NCI-H146 treated with DMSO at 0.1 percent for 48 hours (cell line): ENCODE results near the gene FOS.
A peak's percentile ranks its signal among the peaks of the same experiment; 100 is the strongest.
"Not testable (repeated sequence)": the region's sequence is repeated elsewhere in the genome, so short reads cannot be mapped to it uniquely, and the experiment has no call there.

Experiments
- DNase-seq: peaks from one replicate; lab custom pipeline; 2025; ENCODE audit not compliant: unreplicated experiment; lab: John Stamatoyannopoulos, UW

FOS gene

GRCh38 chr14:75275598-75275997 lies 3.0 kb upstream of the FOS start:
- no peak for DNase-seq

GRCh38 chr14:75277008-75277814 lies 1.4 kb upstream of the FOS start:
- peak; percentile 39 for DNase-seq

DNA sequence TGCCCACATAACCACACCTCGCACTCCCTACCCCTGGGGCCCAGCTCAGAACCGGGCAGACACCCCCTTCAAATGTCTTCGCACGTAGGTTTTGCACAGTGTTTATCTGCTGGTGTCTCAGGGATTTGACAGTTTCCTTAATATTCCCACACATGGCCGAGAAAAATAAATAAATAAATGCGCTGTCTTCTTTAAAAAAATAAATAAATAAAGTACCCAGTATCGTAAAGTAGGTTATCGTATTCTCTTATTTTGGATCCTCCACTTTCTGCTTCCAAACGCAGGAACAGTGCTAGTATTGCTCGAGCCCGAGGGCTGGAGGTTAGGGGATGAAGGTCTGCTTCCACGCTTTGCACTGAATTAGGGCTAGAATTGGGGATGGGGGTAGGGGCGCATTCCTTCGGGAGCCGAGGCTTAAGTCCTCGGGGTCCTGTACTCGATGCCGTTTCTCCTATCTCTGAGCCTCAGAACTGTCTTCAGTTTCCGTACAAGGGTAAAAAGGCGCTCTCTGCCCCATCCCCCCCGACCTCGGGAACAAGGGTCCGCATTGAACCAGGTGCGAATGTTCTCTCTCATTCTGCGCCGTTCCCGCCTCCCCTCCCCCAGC lies 710 bp upstream of the FOS start:
- no peak for DNase-seq

DNA sequence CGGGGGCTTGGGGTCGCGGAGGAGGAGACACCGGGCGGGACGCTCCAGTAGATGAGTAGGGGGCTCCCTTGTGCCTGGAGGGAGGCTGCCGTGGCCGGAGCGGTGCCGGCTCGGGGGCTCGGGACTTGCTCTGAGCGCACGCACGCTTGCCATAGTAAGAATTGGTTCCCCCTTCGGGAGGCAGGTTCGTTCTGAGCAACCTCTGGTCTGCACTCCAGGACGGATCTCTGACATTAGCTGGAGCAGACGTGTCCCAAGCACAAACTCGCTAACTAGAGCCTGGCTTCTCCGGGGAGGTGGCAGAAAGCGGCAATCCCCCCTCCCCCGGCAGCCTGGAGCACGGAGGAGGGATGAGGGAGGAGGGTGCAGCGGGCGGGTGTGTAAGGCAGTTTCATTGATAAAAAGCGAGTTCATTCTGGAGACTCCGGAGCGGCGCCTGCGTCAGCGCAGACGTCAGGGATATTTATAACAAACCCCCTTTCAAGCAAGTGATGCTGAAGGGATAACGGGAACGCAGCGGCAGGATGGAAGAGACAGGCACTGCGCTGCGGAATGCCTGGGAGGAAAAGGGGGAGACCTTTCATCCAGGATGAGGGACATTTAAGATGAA lies 630 bp downstream of the FOS start:
- peak; percentile 15 for DNase-seq

DNA sequence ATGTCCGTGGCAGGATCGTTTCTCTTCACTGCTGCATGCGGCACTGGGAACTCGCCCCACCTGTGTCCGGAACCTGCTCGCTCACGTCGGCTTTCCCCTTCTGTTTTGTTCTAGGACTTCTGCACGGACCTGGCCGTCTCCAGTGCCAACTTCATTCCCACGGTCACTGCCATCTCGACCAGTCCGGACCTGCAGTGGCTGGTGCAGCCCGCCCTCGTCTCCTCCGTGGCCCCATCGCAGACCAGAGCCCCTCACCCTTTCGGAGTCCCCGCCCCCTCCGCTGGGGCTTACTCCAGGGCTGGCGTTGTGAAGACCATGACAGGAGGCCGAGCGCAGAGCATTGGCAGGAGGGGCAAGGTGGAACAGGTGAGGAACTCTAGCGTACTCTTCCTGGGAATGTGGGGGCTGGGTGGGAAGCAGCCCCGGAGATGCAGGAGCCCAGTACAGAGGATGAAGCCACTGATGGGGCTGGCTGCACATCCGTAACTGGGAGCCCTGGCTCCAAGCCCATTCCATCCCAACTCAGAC lies 1.2 kb downstream of the FOS start:
- no peak for DNase-seq

GRCh38 chr14:75280291-75280830 lies 1.7 kb downstream of the FOS start:
- DNase-seq, result no peak

- no peak for DNase-seq
These were observed 2.4 kb downstream of the FOS start for GRCh38 chr14:75280831-75281653.

- no peak for DNase-seq
These were observed 3.0 kb downstream of the FOS start for GRCh38 chr14:75281654-75282019.

- DNase-seq, result no peak
These were observed 3.5 kb downstream of the FOS start for GRCh38 chr14:75282170-75282554.

DNA sequence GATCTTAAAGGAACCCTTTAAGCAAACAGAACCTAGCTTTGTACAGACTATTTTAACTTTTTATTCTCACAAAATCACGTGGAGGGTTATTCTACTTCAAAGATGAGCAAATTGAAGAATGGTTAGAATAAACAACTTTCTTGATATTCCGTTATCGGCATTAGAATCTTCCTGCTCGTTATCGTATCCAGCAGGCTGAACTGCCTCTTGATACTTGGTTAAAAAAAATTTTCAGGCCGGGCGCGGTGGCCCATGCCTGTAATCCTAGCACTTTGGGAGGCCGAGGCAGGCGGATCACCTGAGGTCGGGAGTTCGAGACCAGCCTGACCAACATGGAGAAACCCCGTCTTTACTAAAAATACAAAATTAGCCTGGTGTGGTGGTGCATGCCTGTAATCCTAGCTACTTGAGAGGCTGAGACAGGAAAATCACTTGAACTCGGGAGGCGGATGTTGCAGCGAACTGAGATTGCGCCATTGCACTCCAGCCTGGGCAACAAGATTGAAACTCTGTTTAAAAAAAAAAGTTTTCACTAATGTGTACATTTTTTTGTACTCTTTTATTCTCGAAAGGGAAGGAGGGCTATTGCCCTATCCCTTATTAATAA lies 4.0 kb downstream of the FOS start:
- not testable (repeated sequence) for DNase-seq

DNA sequence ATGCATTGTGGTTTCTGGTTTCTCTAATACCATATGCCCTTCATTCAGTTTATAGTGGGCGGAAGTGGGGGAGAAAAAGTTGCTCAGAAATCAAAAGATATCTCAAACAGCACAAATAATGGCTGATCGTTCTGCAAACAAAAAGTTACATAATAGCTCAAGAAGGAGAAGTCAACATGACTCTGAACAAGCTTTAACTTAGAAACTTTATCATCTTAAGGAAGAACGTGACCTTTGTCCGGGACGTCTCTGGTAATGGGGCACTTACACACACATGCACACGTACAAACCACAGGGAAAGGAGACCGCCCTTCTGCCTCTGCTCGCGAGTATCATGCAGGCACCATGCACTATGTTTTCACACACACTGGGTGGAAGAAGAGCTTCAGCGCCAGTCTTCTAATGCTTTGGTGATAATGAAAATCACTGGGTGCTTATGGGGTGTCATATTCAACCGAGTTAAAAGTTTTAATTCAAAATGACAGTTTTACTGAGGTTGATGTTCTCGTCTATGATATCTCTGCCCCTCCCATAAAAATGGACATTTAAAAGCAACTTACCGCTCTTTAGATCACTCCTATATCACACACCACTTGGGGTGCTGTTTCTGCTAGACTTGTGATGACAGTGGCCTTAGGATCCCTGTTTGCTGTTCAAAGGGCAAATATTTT lies 4.7 kb downstream of the FOS start:
- DNase-seq, result no peak

DNA sequence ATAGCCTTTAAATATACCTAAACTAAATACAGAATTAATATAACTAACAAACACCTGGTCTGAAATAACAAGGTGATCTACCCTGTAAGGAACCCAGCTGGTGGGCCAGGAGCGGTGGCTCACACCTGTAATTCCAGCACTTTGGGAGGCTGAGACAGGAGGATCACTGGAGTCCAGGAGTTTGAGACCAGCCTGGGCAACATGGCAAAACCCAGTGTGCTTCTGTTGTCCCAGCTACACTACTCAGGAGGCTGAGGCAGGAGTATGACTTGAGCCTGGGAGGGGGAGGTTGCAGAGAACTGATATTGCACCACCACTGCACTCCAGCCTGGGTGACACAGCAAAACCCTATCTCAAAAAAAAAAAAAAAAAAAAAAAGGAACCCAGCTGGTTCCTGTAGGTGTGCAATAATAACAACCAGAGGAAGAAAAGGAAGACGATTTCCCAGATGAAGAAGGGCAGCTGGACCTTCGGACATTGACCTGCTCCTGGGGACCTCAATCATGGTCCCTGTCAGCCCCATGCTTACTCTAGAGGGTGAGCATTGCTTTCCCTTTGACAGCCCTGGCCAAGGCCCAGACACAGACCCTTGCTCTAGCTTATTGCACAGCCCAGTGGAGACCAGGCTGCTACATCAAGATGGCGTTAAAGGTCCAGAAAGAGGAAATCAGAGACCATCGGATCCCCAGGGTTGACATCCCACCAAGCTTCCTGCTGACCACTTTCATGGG lies 5.4 kb downstream of the FOS start:
- no peak for DNase-seq

DNA sequence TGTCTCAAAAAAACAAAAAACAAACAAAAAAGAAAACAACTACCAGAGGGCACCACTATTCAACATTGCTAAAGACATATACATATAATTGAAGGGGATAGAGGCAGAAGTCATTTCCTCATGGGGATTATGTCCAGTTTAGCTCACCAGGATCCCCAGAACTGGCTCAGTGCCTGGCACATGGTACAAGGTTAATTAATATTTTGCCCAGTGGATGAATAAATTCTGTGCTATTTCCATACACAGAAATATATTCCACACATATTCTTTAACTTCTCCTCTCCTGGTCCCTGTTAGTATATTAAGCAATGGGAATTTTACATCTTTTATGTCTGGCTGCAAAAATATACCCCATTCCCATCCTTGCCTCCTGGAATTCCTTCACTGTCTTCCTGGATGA lies 6.7 kb downstream of the FOS start:
- no peak for DNase-seq

DNA sequence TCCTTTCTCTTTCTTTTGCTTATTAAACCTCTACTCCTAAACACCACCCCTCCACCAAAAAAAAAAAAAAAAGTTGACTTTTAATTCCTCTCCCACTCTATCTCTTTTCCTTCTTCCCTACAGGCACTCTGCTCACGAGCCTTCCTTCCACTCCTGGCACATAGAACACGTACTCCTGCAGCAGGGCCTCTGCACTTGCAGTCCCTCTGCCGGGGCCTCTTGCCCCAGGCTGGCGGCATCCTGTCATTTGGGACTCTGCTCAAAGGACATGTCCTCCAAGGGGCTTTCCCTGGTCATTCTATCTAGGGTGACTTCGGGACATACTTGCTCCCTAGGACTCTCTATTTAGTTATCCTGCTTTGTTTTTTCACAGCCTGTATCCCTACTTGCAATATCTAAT lies 7.7 kb downstream of the FOS start:
- DNase-seq, result no peak

DNA sequence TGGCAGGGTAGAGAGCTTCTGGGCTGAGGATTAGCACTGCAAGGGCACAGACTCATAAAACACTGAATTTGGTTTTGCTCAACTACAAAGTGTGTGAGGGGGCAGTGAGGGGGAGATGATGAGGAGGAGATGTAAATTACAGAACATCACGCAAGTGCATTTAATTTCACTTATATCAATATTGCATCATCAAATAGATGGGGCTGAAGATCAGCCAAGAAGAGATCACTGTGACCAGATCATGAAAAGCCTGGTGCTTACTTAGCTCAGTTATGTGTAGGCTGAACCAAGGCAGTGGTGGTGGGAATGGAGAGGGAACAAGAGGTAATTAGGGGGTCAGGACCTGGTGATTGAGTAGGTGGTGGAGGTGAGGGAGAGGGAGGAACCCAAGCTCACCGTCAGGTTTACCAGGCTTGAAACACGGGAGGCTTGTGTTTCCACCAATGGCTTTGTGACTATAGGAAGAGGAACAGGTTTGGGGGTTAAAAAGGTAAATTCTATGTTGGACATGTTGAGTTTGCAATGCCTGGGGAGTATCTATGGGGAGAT lies 11.3 kb downstream of the FOS start:
- DNase-seq, result no peak

DNA sequence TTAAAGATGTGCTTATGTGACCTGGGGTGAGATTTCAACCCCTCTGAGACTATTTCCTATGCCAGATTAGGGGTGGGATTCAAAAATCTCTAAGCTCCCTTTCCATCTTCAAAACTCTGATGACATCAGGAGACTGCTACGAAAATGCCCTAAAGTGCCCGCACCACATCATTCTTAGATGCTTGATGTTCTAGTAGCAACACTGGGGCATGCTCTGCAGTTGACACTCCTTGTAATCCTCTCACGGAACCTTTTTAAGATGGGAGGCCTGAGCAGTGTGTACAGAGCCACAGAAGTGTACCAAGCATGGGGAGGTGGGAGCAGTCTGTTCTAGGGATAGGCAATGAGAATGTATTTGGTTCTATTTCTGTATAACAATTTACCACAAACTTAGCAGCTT lies 12.2 kb downstream of the FOS start:
- DNase-seq, result no peak

DNA sequence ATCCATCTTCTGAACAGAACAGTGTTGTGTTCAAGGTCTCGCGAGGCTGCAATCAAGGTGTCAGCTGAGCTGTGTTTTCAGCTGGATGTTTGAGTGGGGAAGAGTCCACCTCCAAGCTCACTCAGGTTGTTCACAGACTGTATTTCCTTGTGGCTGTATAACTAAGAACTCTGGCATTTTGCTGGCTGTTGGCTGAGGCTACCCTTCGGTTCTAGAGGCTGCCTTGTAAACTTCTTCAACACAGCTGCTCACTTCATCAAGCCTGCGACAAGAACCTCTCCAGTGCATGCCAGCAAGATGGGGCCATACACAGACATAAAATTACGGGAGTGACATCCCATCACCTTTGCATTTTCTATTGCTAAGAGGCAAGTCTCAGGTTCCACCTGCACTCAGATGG lies 12.7 kb downstream of the FOS start:
- no peak for DNase-seq

DNA sequence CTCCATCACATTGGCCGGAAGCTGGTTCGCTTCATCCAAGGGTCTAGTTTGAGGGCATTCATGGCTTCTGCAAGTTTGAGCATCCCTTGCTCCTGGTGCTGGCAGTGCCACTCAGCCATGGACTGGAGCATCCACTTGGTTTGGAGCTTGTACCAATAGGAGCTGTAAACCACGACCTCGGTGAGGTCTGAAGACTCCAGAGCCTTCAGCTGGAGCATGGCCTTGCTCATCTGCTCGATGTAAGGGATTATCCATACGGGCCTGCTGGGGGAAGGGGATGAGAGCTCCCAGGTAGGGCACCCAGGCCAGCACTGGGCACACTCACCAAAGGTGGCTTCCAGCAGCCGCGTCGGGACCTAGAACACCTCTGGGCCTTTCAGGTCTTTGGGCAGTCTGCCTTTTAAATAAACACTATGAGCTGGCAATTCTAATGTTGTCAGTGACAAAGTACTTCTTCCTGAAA lies 13.5 kb downstream of the FOS start:
- no peak for DNase-seq

- DNase-seq, result no peak
These were observed 14.3 kb downstream of the FOS start for GRCh38 chr14:75292886-75293285.
